ENCODE data around the gene MAPK6.

MAPK6 gene

DNA sequence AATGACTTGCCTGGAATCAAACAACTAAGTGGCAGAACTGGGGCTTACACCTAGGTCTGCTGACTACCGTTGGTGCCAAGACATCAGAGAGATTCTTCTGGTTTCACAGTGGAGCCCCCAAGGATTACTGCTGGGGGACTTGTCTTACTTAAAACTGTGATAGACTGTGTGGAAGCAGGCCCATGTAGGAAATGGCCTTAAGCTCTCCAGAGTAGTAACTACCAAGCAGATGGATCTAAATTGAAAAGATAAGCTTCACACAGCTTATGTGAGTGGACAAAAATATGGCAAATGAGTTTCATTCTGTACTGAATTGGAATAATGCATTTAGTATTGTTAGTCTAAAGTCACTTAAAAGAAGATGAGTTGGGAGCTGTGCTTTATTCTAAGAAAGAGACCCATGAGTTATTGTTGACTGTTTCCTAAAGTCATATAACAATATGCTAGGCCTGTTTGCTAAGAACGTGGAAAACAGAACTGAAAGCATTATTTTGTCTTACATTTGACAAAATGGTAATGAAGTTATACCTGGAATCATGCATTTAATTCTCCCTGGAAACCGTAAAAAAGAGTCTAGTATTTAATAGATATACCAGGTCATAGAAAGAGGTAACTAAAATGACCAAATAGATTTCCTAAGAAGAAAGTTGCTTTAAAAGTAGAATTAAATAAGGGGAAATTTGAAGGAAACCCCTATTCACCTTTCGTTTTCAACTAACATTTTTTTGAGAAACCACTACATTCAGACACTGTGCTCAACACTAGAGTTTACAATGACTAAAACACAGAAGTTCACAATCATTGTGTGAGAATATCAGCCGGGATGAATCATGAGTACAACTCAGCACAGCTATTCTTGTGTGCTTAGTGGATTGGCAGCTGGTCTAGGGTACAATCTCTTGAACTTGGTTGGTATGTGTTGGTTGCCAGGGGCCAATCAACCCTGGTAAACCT is 13.0 kb upstream of the MAPK6 start:
- no peak for TF ChIP-seq CTCF (conservative IDR thresholded peaks at IDR 0.05)
- no peak overlapping the region for H3K27ac ChIP-seq

DNA sequence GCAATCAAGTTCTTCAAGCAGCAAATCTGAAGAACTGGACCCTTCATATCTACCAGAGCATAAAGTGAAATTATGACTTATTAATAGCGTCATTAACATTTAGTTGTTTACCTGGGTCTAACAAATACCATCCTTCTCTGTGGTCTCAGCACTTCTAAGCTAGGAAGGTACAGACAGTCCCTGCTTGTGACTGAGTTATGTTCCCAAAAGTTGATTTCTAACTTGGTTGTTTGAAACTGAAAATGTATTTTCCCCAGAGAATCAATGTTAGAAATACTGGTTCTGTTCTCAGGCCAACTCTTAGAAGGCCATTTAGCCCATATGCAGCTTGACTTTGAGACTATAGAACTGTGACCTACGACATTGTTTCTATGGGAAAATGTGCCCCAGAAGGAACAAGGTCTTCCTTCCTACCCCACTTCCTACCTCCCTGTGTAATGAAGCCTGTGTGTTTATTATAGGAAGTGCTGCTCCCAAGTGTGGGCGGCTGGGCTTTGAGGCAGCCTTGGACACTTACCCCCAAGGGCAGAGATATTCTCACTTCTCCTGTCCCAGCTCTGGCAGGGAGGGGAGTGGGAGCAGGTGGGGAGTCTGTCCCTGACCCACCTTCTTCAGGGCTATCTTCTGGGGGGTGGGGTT is 12.2 kb upstream of the MAPK6 start:
- TF ChIP-seq CTCF (conservative IDR thresholded peaks at IDR 0.05) = no peak
- no peak overlapping the region for H3K27ac ChIP-seq

- no peak for TF ChIP-seq CTCF (conservative IDR thresholded peaks at IDR 0.05)
- peak overlapping the region; percentile 87 for H3K27ac ChIP-seq
Observed at GRCh38 chr15:52008359-52008697, 10.7 kb upstream of the MAPK6 start.

- peak overlapping the region; percentile 87 for H3K27ac ChIP-seq
Observed at GRCh38 chr15:52008698-52009434, 10.2 kb upstream of the MAPK6 start.

GRCh38 chr15:52010633-52011595 is 8.1 kb upstream of the MAPK6 start:
- no peak for TF ChIP-seq CTCF (conservative IDR thresholded peaks at IDR 0.05)
- peak overlapping the region; percentile 87 for H3K27ac ChIP-seq

More at GRCh38 chr15:52008698-52009434, 10.2 kb upstream of the MAPK6 start:
- no peak for TF ChIP-seq CTCF (conservative IDR thresholded peaks at IDR 0.05)

GRCh38 chr15:52011711-52012144 is 7.3 kb upstream of the MAPK6 start:
- H3K27ac ChIP-seq = peak overlapping the region; percentile 87
- TF ChIP-seq CTCF (conservative IDR thresholded peaks at IDR 0.05) = no peak

Measured in VCaP (cell line).